Lower lobe of right lung (tissue), 2 donors: ENCODE data around the gene SORCS2. TPM values are rescaled to one million over a fixed set of nuclear protein-coding genes. Genes with fewer than 3 reads are reported as not detected.

Source experiments
- ATAC-seq, 2 donors: fragments of 200-7000 bp; cut with Tn5 transposase; one replicate each; pipeline ENCODE4 v1.9.1; 2020 to 2022; ENCODE audit warnings: mild to moderate bottlenecking in 2 of 2, moderate library complexity in 2 of 2
- DNase-seq: peaks from one replicate; pipeline ENCODE4 v3.0.0-alpha.2; 2020
- H3K27ac ChIP-seq: fragments of 200-600 bp; one replicate; pipeline ENCODE4 v1.8.0; 2022
- H3K27me3 ChIP-seq: fragments of 200-600 bp; one replicate; pipeline ENCODE4 v1.8.0; 2022; ENCODE audit warnings: low read depth
- H3K36me3 ChIP-seq: fragments of 200-600 bp; one replicate; pipeline ENCODE4 v1.8.0; 2022; ENCODE audit warnings: mild to moderate bottlenecking
- H3K4me1 ChIP-seq: fragments of 200-600 bp; one replicate; pipeline ENCODE4 v1.8.0; 2022
- H3K4me3 ChIP-seq: fragments of 200-600 bp; one replicate; pipeline ENCODE4 v1.8.0; 2022; ENCODE audit warnings: mild to moderate bottlenecking
- H3K9me3 ChIP-seq: fragments of 200-600 bp; one replicate; pipeline ENCODE4 v1.8.0; 2022
- CTCF ChIP-seq: fragments of 200-600 bp; IDR thresholded peaks from one replicate; pipeline ENCODE4 v1.8.0; 2022; ENCODE audit warnings: antibody characterized with exemption, mild to moderate bottlenecking
- intact Hi-C: fragments of 100-400 bp; cut with DNase I; formaldehyde crosslinking; loops from one replicate; pipeline ENCODE4 v1.11.0; 2022
- total RNA-seq: library from RNA; stranded (reverse); fragmentation: NEBNext Ultra II Directional; extraction: Animal tissue kit (Norgen Biotek cat#: 25700); gene quantifications from one replicate; pipeline ENCODE4 v1.2.1, GENCODE V29; 2021
- donor health status: DM: no; HTN: yes; CAD: no; lungs with severe emphysema.

The SORCS2 gene
- total RNA-seq, 1 donor from 2014 or later, result 5.8 TPM

- Histone ChIP-seq H3K4me1 (no peaks in the 10 kb centered on the region), H3K36me3 (no peaks in the 10 kb centered on the region), H3K27me3 (no peaks in the 10 kb centered on the region), H3K4me3 (no peak overlapping the region), H3K27ac (no peak overlapping the region), H3K9me3 (no peaks in the 10 kb centered on the region)
- DNase-seq (no peak), ATAC-seq (no peak)
- intact Hi-C loops, result no loop called here
- TF ChIP-seq CTCF, result no peak
Observed at GRCh38 chr4:7460566-7460965, 268.2 kb downstream of the SORCS2 start.

- no peak for DNase-seq
- Histone ChIP-seq H3K27ac (no peak overlapping the region), H3K27me3 (no peaks in the 10 kb centered on the region), H3K9me3 (no peaks in the 10 kb centered on the region), H3K36me3 (no peaks in the 10 kb centered on the region), H3K4me3 (no peak overlapping the region), H3K4me1 (no peaks in the 10 kb centered on the region)
- intact Hi-C loops, result no loop called here
- ATAC-seq, result no peak
- TF ChIP-seq CTCF, result no peak
Observed at GRCh38 chr4:7461230-7461629, 268.9 kb downstream of the SORCS2 start.

- ATAC-seq (peak; percentile 55 to 57), DNase-seq (no peak)
- H3K4me1 ChIP-seq, result no peaks in the 10 kb centered on the region
- no peaks in the 10 kb centered on the region for H3K36me3 ChIP-seq
- no peak overlapping the region for H3K4me3 ChIP-seq
- intact Hi-C loops, result no loop called here
- no peaks in the 10 kb centered on the region for H3K9me3 ChIP-seq
- no peak for TF ChIP-seq CTCF
- H3K27me3 ChIP-seq, result no peaks in the 10 kb centered on the region
- H3K27ac ChIP-seq, result no peak overlapping the region
Observed at GRCh38 chr4:7462509-7462971, 270.2 kb downstream of the SORCS2 start.

- H3K9me3 ChIP-seq, result no peaks in the 10 kb centered on the region
- no peaks in the 10 kb centered on the region for H3K36me3 ChIP-seq
- intact Hi-C loops, result no loop called here
- H3K27me3 ChIP-seq, result no peaks in the 10 kb centered on the region
- no peak for ATAC-seq
- no peak overlapping the region for H3K4me3 ChIP-seq
- no peaks in the 10 kb centered on the region for H3K4me1 ChIP-seq
- DNase-seq, result no peak
- TF ChIP-seq CTCF, result no peak
- H3K27ac ChIP-seq, result no peak overlapping the region
Observed at GRCh38 chr4:7463566-7464258, 271.4 kb downstream of the SORCS2 start.

GRCh38 chr4:7464259-7464655 is 271.9 kb downstream of the SORCS2 start:
- Histone ChIP-seq H3K36me3 (no peaks in the 10 kb centered on the region), H3K27me3 (no peaks in the 10 kb centered on the region), H3K27ac (no peak overlapping the region), H3K9me3 (no peaks in the 10 kb centered on the region), H3K4me1 (no peaks in the 10 kb centered on the region), H3K4me3 (no peak overlapping the region)
- intact Hi-C loops, result no loop called here
- DNase-seq (no peak), ATAC-seq (no peak)
- no peak for TF ChIP-seq CTCF
